ENCODE data around the gene BRMS1L. TPM values are rescaled to one million over a fixed set of nuclear protein-coding genes. Genes with fewer than 3 reads are reported as not detected.
A peak's percentile ranks its signal among the peaks of the same experiment; 100 is the strongest.
"Not testable (repeated sequence)": the region's sequence is repeated elsewhere in the genome, so short reads cannot be mapped to it uniquely, and the experiment has no call there.

Gene BRMS1L
- total RNA-seq, 2 donors from 2014 or later = 9.7 to 15.3 TPM

DNA sequence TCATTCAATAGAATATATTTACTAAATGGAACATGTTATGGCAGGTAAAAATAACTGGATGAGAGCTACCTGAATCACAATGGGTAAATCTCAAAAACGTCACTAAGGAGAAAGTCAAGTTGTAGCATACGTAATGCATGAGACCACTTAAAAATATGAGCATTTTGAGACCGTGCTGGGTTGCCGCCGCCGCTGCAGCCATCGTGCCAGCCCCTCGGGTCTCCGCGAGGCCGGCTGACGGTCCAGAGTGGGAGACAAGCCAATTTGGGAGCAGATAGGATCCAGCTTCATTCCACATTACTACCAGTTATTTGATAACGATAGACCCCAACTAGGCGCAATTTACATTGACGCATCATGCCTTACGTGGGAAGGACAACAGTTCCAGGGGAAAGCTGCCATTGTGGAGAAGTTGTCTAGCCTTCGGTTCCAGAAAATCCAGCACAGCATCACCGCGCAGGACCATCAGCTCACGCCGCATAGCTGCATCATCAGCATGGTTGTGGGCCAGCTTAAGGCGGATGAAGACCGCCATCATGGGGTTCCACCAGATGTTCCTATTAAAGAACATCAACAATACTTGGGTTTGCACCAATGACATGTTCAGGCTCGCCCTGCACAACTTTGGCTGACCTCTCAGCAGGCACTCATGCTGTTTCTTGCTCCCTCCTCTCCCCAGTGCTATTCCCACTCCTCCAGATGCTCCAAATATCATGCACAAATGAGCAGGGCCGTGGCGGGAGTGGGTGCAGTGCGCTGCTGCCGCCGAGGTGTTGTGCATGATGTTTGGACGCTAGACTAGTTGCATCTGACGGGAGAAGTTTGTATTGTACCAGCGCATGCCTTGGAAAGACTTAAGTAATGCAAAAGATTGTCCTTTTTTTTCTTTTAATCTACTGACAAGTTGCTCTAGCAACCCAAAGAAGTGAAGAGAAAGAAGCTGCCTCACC, 6.3 kb upstream of the BRMS1L start:
- intact Hi-C loops (cut with DNase I) = no loop called here
- no peak for ATAC-seq
- no peak for DNase-seq

DNA sequence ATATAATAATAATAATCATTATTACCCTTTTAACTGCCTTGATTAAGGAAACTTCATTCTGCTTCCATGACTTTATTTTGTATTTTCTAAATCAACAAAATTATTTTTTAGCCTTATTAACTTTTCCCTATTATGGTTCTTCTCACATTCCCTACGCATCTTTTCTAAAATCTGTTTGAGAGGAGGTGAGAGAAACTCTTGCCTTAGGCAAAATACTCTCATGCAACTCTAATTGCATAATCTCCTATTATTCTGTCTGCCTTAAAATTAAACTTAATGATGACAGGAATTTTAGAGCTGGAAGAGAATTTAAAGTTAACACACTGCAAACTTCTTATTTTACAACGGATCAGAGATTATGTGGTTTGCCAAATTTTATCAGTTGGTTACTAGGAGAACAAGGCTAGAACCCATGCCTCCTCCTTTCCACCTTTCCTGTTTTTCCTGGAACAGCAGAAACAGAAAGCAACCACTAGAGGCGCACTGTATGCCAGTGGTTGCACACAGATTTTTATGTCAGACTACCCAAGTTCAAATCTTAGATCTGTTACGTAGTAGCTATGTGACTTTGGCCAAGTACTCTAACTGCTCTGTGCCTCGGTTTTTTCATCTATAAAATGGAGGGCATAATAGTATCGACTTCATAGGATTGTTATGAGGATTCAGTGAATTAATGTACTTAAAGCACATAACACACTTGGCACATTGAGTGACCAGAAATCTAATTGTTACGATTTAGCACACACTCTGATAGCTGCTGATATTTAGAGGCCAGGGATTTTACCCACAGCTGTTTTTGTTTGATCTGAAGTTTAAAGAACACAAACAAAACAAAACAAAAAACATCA, 4.3 kb upstream of the BRMS1L start:
- intact Hi-C loops (cut with DNase I) = no loop called here
- DNase-seq (no peak), ATAC-seq (no peak)

DNA sequence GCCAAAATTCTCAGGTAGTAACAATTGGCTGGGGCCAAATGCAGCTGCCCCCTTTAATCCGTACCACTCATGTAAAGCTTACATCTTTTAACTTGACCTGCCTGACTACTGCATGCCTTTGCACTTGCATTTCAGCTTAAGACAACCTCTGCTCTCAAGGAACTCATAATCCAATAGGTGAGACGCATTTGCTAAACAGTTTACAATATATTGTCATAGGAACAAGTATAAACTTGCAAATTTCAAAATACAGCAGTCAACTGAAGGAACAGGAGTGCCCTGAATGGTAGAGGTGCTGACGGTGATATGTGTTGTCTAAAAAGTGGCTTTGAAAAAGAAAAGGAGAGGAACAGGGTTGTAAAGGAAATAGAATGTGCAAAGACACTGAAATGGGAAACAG, 3.6 kb upstream of the BRMS1L start:
- intact Hi-C loops (cut with DNase I) = no loop called here
- no peak for DNase-seq
- ATAC-seq = no peak

DNA sequence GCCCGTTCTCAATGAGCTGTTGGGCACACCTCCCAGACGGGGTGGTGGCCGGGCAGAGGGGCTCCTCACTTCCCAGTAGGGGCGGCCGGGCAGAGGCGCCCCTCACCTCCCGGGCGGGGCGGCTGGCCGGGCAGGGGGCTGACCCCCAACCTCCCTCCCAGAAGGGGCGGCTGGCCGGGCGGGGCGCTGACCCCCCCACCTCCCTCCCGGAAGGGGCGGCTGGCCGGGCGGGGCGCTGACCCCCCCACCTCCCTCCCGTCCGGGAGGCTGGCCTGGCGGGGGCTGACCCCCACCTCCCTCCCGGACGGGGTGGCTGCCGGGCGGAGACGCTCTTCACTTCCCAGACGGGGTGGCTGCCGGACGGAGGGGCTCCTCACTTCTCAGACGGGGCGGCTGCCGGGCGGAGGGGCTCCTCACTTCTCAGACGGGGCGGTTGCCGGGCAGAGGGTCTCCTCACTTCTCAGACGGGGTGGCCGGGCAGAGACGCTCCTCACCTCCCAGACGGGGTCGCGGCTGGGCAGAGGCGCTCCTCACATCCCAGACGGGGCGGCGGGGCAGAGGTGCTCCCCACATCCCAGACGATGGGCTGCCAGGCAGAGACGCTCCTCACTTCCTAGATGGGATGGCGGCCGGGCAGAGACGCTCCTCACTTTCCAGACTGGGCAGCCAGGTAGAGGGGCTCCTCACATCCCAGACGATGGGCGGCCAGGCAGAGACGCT, 1.5 kb upstream of the BRMS1L start:
- intact Hi-C loops (cut with DNase I); ATAC-seq; DNase-seq: not testable (repeated sequence)

DNA sequence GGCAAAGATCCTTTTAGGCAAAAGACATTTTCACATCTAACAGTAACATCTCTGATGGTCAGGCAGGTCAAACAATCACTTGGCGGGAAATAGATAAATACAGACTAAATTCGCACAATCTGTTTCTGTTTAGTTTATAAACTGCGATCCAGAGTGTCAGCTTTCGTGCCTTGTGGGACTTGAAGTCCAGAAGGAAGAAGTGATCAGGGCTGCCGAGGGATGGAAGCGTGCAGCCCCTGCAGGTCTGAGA, 245 bp upstream of the BRMS1L start:
- DNase-seq (no peak), ATAC-seq (no peak)
- intact Hi-C loops (cut with DNase I) = no loop called here

DNA sequence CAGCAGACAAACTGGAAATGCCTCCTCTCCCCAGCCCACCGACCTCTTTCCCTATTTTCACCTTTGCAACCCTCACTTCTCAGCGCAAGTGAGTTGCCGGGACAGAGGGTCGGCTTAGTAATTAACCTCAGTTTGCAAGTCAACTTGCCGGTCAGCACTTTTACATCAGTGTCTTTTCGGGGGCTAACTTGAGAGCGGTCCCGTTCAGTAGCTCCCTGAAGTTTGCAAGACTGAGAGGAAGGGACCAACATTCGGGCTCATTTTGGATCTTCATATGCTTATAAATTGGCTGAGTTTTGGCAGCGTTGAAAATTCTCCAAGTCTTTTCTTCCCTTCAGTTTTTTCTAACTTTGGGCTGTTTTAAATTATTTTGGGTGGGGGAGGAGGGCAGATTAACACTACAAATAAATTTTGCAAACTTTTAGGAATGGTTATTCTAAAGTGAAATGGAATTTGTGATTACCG, 846 bp downstream of the BRMS1L start:
- DNase-seq (no peak), ATAC-seq (no peak)
- intact Hi-C loops (cut with DNase I) = no loop called here

DNA sequence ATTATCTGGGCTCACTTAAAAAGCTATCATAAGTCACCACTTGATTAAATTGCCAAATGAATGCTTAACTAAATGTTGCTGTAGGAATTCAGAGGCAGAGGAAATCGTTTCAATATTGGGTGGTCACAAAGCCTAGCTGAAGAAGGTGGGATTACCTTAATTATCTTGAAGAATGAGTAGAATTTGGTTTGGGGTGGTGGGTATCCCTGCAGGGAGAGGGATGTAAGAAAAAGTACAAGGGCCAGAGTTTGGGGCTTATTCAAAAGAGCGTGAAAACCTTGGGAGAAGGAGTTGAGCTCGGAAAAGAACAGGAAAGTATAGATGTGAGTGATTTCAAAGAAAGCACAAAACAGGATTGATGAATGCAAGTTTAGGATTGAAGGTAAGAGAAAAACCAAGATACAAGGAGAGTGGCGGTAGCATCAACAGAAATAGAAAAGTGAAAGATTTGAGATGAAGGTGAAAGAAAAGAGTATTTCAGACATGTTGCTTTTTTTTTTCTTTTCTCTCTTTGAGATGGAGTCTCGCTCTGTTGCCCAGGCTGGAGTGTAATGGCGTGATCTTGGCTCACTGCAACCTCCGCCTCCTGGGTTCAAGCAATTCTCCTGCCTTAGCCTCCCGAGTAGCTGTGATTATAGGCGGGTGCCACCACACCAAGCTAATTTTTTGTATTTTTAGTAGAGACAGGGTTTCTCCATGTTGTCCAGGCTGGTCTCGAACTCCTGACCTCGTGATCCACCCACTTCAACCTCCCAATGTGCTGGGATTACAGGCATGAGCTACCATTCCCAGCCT, 1.7 kb downstream of the BRMS1L start:
- ATAC-seq = no peak
- DNase-seq = no peak
- intact Hi-C loops (cut with DNase I) = no loop called here

DNA sequence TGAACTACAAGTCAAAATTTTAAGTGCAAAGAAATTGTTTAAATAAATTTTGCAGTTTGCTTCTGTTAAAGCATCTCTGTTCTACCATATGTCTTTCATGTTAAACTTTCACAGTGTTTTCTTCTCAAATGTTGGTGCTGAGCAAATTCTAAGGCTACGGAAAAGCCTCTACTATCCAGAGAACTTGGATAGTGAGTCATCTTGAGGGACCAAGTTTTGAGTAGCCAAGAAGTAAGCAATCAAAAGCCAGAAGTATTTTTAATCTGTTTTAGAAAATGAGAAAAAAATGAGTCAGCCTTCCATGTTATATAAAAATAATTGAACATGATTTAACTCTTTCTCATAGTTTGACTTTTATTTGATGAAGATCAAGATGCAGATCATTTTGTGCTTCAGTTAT, 3.3 kb downstream of the BRMS1L start:
- intact Hi-C loops (cut with DNase I) = no loop called here
- no peak for DNase-seq
- ATAC-seq = no peak

DNA sequence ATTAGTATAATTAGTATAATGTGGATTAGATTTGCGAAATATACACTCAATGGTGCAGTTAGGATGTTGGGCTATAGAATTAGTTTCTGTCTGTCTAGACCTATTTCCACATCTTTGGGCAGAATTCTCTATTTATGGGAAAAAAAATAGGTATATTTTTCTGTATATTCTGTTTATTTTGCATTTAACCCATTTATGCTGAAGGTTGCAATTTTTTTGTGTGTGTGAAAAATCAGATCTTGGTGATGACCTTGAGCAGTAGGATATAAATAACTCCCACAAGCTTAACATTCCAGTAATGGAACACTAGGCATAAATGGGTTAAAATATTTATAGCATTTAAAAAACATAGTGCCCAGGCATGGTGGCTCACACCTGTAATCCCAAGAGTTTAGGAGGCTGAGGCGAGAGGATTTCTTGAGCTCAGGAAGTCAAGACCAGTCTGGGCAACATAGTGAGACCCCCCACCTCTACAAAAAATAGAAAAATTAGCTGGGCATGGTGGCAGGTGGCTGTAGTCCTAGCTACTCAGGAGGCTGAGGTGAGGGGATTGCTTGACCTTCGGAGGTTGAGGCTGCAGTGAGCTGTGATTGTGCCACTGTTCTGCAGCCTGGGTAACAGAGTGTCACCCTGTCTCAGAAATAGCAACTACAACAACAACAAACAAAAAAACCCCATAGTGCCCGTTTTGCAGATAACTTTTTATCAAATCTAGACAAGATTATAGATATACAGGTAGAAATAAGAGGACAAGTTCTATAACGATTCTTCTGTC, 9.3 kb downstream of the BRMS1L start:
- ATAC-seq = peak in 1 of 2 donors; percentile 44

DNA sequence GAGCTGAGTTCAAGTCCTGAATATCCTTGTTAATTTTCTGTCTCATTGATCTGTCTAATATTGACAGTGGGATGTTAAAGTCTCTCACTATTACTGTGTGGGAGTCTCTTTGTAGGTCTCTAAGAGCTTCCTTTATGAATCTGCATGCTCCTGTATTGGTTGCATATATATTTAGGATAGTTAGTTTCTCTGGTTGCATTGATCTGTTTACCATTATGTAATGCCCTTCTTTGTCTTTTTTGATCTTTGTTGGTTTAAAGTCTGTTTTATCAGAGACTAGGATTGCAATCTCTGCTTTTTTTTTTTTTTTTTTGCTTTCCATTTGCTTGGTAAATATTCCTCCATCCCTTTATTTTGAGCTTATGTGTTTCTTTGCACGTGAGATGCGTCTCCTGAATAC, 15.6 kb downstream of the BRMS1L start:
- intact Hi-C loops (cut with DNase I); DNase-seq: not testable (repeated sequence)

More for the DNA sequence above, 9.3 kb downstream of the BRMS1L start:
- no peak for DNase-seq
- intact Hi-C loops (cut with DNase I) = no loop called here

DNA sequence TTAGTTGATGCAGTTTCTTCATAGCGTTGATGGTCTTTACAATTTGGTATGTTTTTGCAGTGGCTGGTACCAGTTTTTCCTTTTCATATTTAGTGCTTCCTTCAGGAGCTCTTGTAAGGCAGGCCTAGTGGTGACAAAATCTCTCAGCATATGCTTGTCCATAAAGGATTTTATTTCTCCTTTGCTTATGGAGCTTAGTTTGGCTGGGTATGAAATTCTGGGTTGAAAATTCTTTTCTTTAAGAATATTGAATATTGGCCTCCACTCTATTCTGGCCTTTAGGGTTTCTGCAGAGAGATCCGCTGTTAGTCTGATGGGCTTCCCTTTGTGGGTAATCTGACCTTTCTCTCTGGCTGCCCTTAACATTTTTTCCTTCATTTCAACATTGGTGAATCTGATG, 16.1 kb downstream of the BRMS1L start:
- intact Hi-C loops (cut with DNase I); DNase-seq; ATAC-seq: not testable (repeated sequence)

More for the DNA sequence above, 15.6 kb downstream of the BRMS1L start:
- ATAC-seq = not testable (repeated sequence)

DNA sequence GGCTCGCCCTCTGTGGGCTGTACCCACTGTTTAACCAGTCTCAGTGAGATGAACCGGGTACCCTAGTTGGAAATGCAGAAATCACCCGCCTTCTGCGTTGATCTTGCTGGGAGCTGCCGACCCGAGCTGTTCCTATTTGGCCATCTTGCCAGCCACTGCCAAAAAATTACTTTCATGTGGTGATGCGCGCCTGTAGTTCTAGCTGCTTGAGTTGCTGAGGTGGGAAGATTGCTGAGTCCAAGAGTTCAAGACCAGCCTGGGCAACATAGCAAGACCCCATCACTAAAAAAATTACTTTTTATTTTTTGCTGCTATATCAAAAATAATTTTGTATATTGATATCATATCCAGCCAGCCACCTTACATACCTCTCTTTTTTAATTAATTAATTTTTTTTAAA, 18.4 kb downstream of the BRMS1L start:
- DNase-seq (no peak), ATAC-seq (no peak)
- intact Hi-C loops (cut with DNase I) = no loop called here

DNA sequence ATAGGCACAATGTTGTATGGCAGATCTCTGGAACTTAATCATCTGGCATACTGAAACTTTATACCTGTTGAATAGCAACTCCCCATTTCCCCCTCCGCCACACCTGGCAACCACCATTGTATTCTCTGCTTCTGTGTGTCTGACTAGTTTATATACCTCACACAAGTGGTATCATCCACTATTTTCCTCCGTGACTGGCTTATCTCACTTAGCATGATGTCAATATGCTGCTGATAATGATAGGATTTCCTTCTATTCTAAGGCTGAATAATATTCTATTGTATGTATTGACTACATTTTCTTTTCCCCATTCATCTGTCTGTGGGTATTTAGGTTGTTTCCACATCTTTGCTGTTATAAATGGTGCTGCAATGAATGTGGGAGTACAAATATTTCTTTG, 21.5 kb downstream of the BRMS1L start:
- intact Hi-C loops (cut with DNase I) = no loop called here
- ATAC-seq = no peak

DNA sequence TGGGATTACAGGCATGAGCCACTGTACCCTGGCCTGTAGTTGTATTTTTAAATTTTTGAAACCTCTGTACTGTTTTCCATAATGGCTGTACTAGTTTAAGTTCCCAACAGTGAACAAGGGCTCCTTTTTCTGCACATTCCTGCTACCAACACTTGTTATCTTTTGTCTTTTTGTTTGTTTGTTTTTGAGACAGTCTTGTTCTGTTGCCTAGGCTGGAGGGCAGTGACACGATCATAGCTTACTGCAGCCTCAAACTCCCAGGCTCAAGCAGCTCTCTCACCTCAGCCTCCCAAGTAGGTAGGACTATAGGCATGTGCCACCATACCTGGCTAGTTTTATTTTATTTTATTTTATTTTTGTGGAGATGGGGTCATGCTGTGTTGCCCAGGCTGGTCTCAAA, 23.0 kb downstream of the BRMS1L start:
- no peak for ATAC-seq
- intact Hi-C loops (cut with DNase I) = no loop called here
- DNase-seq = no peak

More for the DNA sequence above, 21.5 kb downstream of the BRMS1L start:
- DNase-seq = no peak

DNA sequence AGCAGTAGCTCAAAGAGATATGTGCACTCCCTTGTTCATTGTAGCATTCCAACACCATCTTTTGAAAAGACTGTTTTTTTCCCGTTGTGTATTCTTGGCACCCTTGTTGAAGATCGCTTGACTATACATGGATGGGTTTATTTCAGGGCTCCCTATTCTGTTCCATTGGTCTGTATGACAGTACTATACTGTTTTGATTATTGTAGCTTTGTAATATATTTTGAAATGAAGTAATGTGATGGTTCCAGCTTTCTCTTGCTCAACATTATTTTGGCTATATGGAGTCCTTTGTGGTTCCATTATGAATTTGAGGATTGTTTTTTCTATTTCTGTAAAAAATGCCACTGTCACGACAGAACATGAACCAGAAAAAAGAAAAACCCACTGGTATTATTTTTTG, 25.7 kb downstream of the BRMS1L start:
- DNase-seq (no peak), ATAC-seq (no peak)

DNA sequence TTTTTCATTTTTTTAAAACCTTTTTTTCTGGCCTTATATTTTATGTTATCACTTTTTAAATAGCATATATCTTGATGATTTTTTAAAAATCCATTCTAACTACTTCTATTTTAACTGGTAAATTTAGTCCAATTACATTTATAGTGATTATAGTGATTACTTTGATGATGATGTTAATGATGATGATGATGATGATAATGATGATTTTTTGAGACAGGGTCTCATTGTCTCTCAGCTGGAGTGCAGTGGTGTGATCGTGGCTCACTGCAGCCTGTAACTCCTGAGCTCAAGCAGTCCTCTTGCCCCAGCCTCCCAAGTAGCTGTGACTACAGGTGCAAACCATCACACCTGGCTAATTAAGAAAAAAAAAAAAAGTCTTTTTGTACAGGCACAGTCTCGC, 27.1 kb downstream of the BRMS1L start:
- ATAC-seq = no peak
- DNase-seq = no peak
- intact Hi-C loops (cut with DNase I) = no loop called here

More for the DNA sequence above, 25.7 kb downstream of the BRMS1L start:
- intact Hi-C loops (cut with DNase I) = no loop called here

DNA sequence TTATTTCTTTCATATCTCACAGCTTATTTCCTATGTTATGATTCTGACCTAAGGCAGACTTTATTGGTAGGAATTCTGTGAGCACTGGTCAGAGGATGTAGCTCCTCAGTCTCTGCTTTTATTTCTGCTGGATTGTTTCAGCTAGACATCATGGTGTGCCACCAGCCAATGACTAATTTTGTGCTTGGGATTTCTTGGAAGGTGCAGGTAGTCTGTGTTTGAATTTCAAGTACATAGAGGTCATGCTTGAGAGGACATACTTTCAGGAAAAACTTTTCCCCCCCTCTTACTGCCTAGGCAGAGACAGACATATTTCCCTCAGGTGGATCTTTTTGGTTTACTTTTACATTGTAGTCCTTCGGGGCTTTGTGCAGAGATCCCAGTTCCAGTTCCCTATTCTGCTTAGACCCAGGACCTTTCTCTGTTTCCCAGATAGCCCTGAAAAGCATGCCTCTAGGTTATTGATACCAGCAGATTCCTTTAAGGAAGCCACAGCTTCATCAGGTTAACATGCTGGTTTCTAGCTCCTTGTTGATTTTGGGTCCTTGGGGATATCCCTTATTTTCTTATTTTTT, 28.6 kb downstream of the BRMS1L start:
- DNase-seq = no peak
- ATAC-seq = no peak
- intact Hi-C loops (cut with DNase I) = no loop called here
